HG03095 (cell line): ENCODE results near the gene SGTA.

ENCODE experiments used
- ATAC-seq: cut with Tn5 transposase; IDR thresholded peaks from one replicate; pipeline ENCODE4 v1.9.1; 2021; ENCODE audit warnings: moderate library complexity; ENCODE audit not compliant: unreplicated experiment

Gene SGTA

DNA sequence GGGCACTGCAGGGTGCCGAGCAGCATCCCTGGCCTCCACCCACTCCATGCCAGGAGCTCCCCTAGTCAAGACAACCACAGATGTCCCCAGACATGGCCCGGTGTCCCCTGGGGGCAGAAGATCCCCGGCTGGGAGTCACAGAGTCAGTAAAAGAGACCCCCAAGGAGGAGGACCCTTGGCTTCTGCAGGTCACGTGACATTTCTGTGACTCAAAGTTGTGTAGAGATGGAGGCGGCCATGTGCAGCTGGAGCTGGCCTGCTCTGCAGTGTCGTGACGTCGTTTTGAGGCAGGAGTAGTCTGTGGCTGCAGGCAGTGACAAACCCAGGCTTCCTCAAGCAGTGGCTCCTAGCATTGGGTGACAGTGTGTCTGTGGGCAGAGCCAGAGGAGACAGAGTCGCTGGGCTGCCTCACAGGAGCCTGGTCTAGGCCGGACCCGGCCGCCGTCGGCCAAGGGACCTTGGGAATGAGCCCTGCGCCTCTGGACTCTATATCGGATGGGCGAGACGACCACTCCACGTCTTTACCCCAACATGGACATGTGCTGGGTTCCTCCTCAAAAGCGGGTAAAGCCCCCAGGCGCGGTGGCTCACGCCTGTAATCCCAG, 54.2 kb downstream of the SGTA start:
- ATAC-seq = no peak

DNA sequence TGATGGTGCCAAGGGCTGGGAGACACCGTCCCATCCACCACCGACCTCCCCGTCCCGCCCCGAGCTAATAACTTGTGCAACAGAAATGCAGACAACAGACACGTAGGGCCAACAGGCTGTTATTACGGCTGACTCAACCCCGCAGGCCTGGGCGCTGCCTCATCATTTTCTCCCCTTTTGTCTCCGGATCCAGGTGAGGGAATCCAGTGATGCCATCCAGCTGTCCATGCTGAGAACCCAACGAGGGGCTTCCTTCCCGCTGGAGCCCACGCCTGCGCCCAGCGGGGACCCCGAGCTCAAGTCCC, 55.5 kb downstream of the SGTA start:
- ATAC-seq = no peak

DNA sequence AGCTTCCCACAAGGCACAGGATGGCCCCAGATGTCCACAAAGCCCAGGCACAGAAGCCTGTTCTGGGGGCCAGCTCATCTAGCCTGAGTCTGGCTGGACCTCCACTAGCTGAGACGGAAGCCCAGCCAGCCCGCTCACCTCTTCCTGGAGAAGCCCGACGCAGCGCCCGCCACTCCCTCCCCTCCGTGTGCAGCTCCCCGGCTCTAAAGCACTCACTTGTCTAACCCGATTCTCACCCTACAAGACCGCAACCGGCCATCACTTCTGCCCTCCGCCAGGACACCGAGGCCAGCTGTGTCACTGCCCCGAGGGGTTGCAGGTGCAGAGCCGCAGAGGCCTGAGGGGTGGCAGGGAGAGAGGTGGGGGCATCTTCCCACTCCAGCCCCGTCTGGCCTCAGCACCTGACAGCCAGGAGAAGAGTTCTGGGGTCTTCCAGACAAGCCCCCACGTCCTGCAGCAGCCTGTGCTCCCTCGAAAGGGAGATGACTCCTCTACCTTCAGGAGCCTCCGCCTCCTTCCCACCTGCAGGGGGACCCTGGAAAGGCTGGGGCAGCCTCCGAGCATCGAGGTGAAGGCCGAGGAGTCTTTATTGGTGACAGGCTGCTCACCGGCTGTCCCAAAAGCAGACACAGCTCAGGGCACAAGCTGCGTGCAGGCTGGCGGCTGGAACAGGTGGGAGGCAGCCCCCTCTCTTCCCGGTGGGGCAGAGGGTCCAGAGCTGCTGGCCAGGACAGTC, 56.0 kb downstream of the SGTA start:
- no peak for ATAC-seq

DNA sequence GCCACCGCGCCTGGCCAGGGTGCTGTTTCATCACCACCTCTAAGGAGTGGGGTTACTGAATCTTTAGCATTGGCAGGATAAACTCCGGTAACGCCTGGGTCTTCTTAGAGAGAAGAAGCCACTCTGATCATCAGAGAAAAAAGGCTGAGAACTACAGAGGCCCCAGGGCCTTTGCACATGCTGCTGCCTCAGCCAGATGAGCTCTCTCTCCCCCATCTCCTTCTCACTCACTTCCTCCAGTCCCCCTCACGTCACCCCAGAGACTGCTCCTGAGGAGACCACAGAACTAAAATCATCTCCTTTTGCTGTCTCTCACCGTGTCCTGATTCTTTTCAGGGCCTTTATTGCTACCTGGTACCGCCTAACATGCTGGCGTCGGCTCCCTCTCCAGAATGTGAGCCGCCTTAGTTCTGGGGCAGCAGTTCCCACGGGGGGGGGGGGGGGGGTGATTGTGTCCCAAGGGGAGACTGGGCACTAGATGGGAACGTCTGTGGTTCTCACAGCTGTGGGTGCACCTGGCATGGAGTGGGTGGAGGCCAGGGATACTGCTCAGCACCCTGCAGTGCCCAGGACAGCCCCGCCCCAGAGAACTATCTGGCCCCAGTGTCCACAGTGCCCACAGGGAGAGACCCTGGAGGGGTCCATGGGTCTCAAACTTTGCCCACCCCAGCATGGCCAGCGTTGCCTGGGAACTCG, 56.8 kb downstream of the SGTA start:
- no peak for ATAC-seq

DNA sequence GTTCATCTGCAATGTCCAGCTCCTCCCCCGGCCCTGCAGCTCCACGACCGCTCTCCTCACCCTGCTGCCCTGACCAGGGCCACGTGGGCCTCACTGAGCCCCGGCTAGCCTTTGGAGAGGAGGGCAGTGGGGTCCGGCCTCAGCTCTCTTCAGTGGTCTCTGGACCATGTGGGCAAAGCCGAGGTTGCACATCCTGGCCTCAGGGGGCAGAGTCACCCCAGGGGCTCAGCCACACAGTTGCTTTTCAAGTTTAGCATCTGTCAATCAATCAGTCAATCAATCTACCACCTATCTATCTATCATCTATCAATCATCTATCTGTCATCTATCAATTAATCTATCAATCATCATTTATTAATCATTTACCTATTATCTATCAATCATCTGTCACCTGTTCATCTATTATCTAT, 58.9 kb downstream of the SGTA start:
- no peak for ATAC-seq

DNA sequence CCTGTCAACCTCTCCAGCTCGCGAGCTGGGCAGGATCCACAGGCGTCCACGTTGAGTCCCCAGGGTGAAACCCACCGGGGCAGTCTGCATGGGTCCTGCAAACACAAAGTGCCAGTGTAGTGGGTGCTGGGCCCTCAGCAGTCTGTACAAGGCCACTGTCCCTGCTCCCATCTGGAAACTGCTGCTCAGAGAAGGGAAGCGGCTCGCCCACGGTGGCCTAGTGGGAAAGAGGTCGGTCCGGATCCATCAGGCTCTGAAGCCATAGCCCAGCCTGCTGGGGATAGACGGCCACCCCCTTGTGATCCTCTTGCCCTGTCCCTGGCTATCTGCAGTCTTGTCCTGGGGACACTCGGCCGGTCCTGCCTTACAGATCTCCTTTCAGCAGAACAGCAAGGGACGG, 59.3 kb downstream of the SGTA start:
- no peak for ATAC-seq

DNA sequence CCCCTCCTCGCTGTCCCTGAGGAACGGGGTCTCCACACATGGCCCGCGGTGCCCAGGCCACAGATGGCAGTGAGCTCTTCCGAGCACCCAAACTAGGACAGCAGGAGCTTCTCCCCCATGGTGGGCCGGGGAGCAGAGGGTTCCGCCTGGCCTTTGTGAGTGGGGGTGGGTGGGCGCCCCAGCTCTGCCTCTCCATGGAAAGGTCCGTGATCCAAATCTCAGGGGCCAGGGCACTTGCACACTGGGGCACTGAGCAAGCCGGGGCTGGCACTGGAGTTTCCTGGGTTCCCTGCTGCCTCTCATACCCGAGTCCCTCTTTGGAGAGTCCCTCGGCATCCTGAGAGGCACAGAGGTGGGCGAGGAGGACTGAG, 59.7 kb downstream of the SGTA start:
- no peak for ATAC-seq

DNA sequence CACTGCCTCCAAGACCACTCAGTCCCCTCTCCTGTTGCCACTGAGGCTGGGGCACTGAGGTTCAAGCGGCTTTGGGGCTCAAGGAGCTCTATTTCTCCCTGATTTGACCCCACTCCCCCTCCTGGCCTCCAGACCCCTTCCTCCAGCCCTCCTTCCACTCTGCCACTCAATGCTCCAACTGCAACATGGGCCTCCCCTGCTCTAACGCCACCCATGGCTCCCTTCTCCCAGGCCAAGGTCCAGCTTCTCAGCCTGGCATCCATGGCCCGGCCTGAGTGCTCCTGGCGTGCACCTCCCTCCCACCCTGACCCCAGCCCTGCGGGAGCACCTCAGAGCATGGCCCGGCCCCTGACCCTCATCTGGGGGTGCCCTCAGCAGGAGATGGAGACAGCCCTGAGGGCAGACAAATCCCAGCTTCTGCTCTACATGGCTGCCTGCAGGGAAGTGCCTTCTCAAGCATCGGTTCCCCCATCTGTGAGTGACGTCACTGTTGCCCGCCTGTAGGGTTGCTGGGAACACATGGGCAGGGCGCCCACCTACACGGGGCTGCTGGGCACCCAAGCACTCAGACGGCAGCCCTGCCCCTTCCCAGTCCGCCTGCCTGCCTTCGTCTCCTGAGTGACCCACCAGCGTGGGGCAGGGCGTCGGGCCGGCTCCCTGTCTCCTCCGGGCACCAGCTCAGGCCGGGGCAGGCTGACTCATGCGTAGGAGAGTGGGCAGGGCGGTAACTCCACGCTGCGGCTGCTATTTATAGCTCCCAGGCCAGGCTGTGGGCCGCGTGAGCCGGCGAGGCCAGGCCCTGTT, 60.3 kb downstream of the SGTA start:
- ATAC-seq = no peak

DNA sequence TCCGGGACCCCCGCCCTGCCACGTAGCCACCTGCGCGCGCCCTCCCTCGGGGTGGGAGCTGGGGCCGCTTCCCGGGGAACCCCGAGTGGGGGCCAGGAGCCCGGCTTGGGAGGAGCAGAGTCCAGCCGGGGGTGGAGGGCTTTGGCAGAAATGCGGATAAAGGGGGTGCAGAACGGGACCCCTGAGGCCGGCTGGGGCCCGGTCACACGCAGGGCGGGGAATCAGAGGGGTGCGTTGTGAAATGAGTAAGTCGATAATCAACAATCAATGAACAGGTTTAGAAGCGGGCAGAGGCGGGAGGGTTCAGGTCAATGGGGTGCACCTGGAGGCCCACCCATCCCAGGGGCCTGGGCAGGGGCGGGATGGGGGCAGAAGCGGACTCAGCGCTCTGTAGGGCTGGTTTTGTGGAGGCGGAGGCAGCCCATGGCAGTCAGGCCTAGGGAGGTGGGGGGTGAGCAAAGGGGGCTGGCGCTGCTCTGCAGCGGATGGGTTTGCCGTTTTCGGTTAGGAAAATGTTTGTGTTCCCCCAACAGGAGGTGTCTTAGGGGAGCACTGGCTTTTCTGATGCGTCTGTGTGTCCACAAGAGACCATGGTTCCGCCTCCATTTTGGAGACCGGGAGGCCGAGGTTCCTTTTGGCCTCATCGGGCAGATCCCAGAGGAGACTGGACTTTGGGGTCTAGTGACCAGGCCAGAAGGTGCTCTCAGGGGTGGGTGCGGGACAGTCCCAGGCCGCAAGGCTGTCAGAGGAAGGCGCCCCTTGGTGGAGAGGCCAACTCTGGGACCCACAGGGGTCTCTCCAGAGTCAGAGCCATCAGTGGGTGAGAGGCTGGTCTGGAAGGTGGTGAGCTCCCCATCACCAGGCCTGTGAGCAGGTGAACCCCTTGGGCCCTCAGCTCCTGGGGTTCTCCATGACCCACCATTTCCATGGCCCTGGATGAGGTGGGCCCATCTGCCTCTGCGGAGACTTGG, 61.2 kb downstream of the SGTA start:
- ATAC-seq = no peak

DNA sequence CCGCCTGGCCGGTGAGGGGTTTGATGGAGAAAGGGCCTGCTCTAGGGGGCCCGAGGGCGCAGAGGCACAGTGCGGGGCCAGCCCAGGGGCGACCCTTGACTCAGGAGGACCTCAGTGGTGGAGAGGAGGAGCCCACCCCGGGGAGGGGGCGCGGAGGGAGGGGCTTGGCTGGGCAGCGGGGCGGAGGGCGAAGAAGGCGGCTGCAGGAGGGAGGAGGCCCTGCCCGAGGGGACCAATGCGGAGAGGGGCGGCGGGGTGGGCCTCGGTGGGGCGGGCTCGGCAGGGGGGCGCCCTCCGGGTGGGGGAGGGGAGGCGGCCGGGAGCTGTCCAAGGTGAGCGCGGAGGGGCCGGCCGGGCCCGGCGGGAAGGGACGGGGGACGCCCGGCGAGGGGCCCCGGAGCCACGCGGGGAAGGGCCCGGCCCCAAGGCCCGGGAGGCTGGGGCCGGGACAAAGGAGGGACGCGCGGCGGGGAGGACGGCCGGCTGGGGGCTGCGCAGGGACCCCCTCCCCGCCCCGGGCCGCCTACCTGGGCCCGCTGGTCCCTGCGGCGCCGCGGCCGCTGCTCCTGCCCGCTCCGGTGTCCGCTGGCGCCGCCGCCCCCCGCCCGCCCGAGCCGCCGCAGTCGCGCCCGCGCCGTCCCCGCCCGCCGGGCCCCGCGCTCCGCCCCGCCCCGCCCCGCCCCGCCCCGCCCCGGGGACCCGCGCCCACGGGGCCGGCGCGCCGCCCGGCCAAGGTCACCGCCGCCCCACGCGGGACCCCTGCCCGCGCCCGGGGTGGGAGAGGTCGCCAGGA, 62.1 kb downstream of the SGTA start, which contains the start of gene DIRAS1:
Gene DIRAS1, minus strand, starts transcription at position 596 of the 793 bp plus-strand sequence. CDS start 3,566 bp downstream, outside the sequence.
- no peak for ATAC-seq

DNA sequence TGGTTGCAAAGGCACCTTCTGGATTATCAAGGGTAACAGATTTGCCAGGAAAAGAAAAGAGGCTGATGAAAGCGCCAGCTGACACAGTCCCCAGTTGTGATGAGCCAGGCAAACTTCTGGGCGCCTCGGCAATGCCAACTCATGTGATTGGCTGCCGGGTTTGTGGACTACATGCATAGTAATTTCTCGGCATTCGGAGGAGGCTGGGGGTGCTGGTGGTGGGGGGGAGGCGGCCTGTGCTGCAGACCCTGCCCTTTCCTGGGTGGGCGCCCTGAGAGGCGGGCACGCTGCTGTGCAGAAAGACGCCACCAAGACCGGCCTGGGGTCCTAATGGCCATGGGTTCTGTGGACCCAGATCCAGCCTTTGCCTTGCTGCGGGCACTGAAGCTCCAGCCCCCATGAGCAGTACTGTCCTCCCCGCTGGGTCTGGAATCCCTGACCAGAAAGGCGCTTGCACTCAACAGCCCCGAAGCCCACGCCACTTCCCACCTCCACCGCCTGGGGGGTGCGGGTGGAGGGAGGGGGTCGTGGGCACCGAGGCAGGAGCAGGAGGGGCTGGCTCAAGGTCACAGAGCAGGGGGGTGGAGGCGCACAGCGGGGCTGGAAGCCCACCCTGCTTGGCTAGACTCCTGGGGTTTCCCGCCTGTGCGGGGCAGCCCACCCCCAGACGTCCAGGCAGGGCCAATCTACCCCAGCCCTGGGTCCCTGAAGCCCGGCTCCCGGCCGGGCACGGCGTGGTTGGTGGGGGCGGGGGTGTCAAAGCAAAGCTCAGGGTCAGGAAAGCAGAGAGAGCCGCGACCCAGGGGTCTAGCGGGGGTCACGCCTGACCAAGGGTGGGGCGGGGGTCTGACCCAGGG, 62.9 kb downstream of the SGTA start:
- no peak for ATAC-seq

DNA sequence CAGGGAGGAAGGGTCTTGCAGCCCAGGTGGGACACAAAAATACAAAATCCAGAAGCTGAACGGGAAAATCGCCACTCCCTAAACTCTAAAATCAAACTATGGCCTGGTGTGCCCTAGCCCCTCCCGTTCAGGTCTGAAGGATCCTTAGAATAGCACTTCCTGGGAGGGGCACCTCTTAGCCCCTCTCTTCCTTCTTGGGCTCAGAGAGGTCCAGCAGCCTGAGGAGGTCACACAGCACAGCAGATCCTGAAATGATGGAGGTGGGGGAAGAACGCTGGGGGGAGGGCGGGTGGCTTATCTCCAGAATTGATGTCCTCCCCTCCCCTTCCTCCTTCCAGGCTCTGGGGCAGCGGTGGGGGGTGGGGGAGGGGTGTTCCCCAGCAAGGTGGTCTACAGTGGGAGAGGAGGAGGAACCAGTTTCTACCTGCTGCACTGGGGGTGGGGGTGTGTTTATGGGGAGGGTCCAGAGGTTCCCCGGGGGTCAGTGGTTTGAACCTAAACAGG, 63.8 kb downstream of the SGTA start:
- no peak for ATAC-seq

DNA sequence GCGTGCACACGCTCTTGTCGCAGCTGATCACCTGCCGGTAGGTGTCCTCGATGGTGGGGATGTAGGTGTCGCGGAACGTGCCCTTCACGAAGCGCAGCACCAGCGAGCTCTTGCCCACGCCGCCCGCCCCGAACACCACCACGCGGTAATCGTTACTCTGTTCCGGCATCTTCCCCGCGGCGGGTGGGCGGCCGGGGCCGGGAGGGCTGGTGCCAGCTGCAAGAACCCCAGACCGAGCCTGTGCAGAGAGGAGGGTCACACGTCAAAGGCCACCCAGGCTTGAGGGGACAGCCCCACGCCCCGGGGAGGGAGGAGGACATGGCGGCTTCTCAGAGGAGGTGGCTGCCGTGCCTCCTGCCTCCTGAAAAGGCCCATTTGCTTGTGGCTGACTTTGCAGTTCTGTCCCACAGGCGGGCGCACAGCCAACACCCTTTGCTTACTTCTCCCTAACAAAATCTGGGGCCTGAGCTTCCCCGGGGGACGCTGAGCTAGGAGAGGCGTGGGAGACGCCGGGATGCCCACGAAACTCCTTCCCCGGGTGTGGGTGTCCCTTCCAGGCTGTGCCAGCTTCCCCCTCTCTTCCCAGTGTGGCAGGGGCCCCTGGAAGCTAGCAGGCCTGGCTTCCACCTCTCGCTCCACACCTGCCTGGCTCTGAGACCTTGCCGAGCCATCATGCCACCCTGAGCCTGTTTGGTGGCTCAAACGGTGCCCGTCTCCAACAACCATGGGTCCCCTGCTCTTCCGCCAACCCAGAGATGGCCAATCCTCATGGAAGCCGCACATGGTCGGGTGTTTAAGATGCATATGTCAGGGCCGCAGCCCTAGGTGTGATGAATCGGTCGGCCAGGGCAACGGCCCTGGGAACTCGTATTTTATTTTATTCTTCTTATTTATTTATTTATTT, 65.2 kb downstream of the SGTA start:
- no peak for ATAC-seq

DNA sequence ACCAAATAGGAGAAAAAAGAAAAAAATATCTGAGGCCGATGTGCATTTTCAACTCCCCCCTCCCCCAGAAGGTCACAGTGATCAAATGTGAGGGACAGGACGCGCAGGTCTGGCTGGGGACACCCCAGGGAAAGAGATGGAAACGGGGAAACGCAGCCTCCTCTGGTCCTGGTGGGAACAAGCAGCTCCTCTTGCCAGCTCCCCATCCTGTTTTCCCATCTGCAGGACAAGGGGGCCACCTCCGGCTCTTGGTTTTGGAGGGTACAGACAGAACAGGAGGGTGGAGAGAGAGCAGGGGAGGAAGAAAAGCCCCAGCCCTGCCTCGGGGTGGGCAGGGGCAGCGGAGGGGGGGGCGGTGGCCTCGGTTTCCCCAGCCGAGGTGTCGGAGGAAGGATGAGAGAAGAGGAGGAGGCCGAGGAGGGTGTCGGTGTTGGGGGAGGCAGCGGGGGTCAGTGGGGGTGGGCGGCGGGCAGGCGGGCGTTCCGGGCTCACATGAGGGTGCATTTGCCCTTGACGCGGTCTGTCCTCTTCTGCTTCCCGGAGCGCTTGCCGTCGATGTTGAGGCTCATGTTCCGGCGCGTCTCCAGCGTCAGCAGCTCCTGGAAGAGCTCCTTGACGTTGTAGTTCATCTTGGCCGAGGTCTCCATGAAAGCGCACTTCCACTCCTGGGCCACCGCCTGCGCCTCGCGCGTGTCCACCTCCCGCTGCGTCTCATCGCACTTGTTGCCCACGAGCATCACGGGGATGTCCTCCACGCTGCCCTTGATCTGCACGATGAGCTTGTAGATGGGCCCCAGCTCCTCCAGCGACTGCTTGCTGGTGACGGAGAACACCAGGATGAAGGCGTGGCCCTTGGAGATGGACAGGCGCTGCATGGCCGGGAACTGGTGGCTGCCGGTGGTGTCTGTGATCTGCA, 66.1 kb downstream of the SGTA start:
- ATAC-seq = no peak

DNA sequence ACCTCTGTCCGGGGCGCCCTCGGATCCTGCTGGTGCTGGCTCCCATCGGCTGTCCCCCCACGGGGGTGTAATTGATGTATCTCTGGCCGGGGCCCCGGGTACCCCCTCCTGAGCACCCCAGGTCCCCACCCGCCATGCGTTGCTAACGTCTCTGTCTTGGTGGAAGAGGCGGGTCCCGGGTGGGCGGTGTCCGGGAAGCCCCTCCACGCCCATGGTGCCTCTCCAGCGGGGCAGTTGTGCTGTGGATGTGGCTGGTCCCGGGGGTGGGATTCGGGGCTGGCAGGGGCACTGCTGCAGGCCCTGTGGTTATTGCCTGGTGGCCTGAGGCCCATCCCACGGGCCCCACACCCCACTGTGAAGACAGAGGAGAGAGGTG, 66.8 kb downstream of the SGTA start:
- ATAC-seq = no peak

DNA sequence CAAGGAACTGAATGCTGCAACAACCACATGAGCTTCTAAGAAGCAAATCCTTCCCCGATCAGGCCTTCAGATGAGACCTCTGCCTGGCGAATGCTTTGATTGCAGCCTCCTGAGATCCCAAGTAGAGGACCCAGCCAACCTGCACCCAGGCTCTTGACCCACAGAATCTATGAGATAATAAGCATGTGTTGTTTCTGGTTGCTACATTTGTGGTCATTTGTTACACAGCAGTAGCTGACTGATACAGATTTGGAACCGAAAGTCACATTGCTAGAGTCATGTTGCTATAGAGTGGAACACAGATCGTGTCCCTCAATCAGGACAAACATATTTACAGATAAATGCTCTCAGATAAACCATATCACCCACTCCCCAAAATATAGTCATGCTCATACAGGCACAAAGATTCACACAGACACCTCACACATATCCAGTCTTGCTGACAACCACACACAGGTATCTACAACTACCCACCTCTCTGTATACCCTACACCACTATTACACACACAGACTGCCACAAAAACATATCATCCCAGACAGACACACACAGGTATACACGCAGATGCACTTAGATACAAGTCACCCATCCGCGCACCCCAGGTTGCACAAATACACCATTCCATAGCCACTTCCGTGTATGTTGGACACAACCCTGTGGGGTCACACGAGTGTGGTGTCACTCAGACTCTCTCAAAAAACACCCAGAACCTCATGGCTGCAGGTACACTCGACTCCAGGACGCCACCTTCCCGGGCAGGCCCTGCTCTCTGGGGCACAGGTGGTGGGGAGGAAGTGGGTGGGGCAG, 67.4 kb downstream of the SGTA start:
- no peak for ATAC-seq
